MM.1S (cell line): ENCODE data around the gene SYCP1.

Experiments
- DNase-seq: peaks from one replicate; pipeline ENCODE4 v3.0.0-alpha.2; 2015
- H2AFZ ChIP-seq: fragments of 300-600 bp; sonication (generic); 2 replicates; pipeline ENCODE4 v1.6.0; 2016; ENCODE audit warnings: antibody characterized with exemption, low read length
- H3F3A ChIP-seq: fragments of 300-600 bp; sonication (generic); 2 replicates; pipeline ENCODE4 v1.6.1; 2016; ENCODE audit warnings: mild to moderate bottlenecking, antibody characterized with exemption, low read length, moderate library complexity, mixed read lengths; ENCODE audit not compliant: insufficient read depth
- H3K27ac ChIP-seq: fragments of 300-600 bp; sonication (generic); 2 replicates; pipeline ENCODE4 v1.5.1; 2016; ENCODE audit warnings: mild to moderate bottlenecking, low read length
- H3K27me3 ChIP-seq: fragments of 300-600 bp; sonication (generic); replicated peaks from 2 replicates; pipeline ENCODE4 v1.6.0; 2016; ENCODE audit warnings: low read length; ENCODE audit not compliant: insufficient read depth
- H3K36me3 ChIP-seq: fragments of 300-600 bp; sonication (generic); replicated peaks from 2 replicates; pipeline ENCODE4 v1.6.1; 2016; ENCODE audit warnings: mild to moderate bottlenecking, low read length, mixed read lengths; ENCODE audit not compliant: insufficient read depth
- H3K4me1 ChIP-seq: fragments of 300-600 bp; sonication (generic); 2 replicates; pipeline ENCODE4 v1.6.1; 2016; ENCODE audit warnings: low read length, mixed read lengths
- H3K4me2 ChIP-seq: fragments of 300-600 bp; sonication (generic); 2 replicates; pipeline ENCODE4 v1.6.0; 2016; ENCODE audit warnings: low read depth, low read length
- H3K4me3 ChIP-seq: fragments of 300-600 bp; sonication (generic); 2 replicates; pipeline ENCODE4 v1.5.1; 2016; ENCODE audit warnings: low read length, mixed read lengths
- H3K79me2 ChIP-seq: fragments of 300-600 bp; sonication (generic); 2 replicates; pipeline ENCODE4 v1.6.1; 2016; ENCODE audit warnings: mixed run types, low read length, mixed read lengths
- H3K9ac ChIP-seq: fragments of 300-600 bp; sonication (generic); 2 replicates; pipeline ENCODE4 v1.6.1; 2016; ENCODE audit warnings: low read length, mixed read lengths
- H3K9me2 ChIP-seq: fragments of 300-600 bp; sonication (generic); replicated peaks from 2 replicates; pipeline ENCODE4 v1.6.1; 2016; ENCODE audit warnings: mild to moderate bottlenecking, low read length, mixed read lengths; ENCODE audit not compliant: insufficient read depth
- H3K9me3 ChIP-seq: fragments of 300-600 bp; sonication (generic); replicated peaks from 2 replicates; pipeline ENCODE4 v1.6.1; 2016; ENCODE audit warnings: mild to moderate bottlenecking, low read length, mixed read lengths; ENCODE audit not compliant: insufficient read depth
- H4K20me1 ChIP-seq: fragments of 300-600 bp; sonication (generic); 2 replicates; pipeline ENCODE4 v1.6.1; 2016; ENCODE audit warnings: mild to moderate bottlenecking, low read length, moderate library complexity, mixed read lengths; ENCODE audit not compliant: insufficient read depth
- EZH2 ChIP-seq: fragments of 300-600 bp; sonication (generic); optimal IDR thresholded peaks from 2 replicates; pipeline ENCODE3; 2017; ENCODE audit warnings: low read depth, mild to moderate bottlenecking, antibody characterized with exemption, low read length, mixed read lengths
- EZH2phosphoT487 ChIP-seq: fragments of 300-600 bp; sonication (generic); IDR thresholded peaks from 2 replicates; pipeline ENCODE4 v1.6.1; 2018; ENCODE audit warnings: antibody characterized with exemption, low read length
- TF ChIP-seq, protein P1 (sequence below): fragments of 300-600 bp; sonication (generic); IDR thresholded peaks from 2 replicates; pipeline ENCODE4 v1.5.1; 2016; ENCODE audit warnings: antibody characterized with exemption, low read length, mixed read lengths

SYCP1 gene

DNA sequence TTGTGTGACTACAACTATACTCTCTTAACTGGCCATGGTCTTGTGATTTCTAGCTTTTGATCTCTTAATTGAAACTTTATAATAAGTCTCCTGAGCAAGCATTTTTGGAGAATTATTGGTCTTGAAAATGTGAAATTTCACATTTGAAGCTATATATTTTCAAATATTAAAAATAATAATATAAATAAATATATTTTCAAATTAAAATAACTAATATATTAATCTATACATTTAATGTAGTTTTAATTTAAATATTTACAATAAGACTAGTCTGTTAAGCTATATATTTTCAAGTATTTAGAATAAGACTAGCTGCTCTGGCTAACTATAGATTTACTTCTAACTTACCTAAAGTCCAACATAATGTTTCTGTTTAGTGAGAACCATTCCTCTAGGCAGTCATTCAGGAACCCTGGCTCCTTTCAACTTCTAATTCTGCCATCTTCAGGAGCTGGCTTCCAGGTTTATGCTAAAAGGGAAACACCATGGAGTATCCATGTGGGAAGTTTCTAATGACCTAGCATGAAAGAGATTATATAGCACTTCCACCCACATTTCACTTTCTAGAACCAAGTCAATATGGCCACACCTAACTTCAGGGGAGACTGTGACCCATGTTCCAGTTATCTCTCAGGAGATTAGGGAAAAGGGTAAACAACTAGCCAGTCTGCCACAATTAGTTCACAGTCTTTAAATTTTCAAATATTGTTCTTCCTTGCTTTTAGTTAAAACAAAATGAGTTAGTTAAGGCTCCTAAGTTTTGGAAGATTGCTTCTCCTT lies 143.0 kb downstream of the SYCP1 start:
- Histone ChIP-seq H3K9ac (no peak overlapping the region), H3K4me2 (no peak overlapping the region), H4K20me1 (no peaks in the 10 kb centered on the region), H3K27ac (no peak overlapping the region), H3K36me3 (no peaks in the 10 kb centered on the region), H3K9me2 (no peaks in the 10 kb centered on the region), H3K9me3 (no peaks in the 10 kb centered on the region), H3K79me2 (no peaks in the 10 kb centered on the region), H3K4me3 (no peak overlapping the region), H3K4me1 (no peaks in the 10 kb centered on the region), H2AFZ (no peak overlapping the region), H3K27me3 (no peaks in the 10 kb centered on the region), H3F3A (no peaks in the 10 kb centered on the region)
- no peak for TF ChIP-seq EZH2
- TF ChIP-seq, protein P1, sequence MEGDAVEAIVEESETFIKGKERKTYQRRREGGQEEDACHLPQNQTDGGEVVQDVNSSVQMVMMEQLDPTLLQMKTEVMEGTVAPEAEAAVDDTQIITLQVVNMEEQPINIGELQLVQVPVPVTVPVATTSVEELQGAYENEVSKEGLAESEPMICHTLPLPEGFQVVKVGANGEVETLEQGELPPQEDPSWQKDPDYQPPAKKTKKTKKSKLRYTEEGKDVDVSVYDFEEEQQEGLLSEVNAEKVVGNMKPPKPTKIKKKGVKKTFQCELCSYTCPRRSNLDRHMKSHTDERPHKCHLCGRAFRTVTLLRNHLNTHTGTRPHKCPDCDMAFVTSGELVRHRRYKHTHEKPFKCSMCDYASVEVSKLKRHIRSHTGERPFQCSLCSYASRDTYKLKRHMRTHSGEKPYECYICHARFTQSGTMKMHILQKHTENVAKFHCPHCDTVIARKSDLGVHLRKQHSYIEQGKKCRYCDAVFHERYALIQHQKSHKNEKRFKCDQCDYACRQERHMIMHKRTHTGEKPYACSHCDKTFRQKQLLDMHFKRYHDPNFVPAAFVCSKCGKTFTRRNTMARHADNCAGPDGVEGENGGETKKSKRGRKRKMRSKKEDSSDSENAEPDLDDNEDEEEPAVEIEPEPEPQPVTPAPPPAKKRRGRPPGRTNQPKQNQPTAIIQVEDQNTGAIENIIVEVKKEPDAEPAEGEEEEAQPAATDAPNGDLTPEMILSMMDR, result no peak
- no peak for TF ChIP-seq EZH2phosphoT487
- no peak for DNase-seq

DNA sequence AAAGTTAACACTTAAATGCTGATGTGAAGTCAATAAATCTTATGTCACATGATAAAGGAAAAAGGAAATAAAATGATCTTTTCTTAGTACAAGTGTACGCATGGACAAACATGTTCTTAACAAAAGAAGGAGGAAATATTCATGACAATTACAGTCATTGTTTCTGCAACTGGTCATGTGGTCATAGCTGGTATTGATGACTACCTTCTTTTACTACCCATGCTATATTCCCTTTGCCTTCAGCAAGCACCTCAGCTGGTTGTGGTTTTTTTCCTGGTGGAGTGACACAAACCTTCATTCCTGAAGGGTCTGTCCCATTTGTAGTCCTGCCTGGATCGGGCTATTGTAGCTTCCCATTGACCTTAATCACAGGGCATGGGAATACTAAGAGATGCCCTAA lies 151.5 kb downstream of the SYCP1 start:
- no peak overlapping the region for H3K9ac ChIP-seq
- no peak overlapping the region for H3K27ac ChIP-seq
- no peak overlapping the region for H2AFZ ChIP-seq
- no peak for DNase-seq
- no peaks in the 10 kb centered on the region for H3K27me3 ChIP-seq
- no peaks in the 10 kb centered on the region for H4K20me1 ChIP-seq
- no peak overlapping the region for H3K4me2 ChIP-seq
- no peaks in the 10 kb centered on the region for H3K9me2 ChIP-seq
- H3K79me2 ChIP-seq, result no peaks in the 10 kb centered on the region
- H3K9me3 ChIP-seq, result no peaks in the 10 kb centered on the region
- no peaks in the 10 kb centered on the region for H3K4me1 ChIP-seq
- H3K36me3 ChIP-seq, result no peaks in the 10 kb centered on the region
- H3F3A ChIP-seq, result no peaks in the 10 kb centered on the region
- no peak for TF ChIP-seq EZH2phosphoT487
- TF ChIP-seq, protein P1, result no peak
- TF ChIP-seq EZH2, result no peak
- H3K4me3 ChIP-seq, result no peak overlapping the region

DNA sequence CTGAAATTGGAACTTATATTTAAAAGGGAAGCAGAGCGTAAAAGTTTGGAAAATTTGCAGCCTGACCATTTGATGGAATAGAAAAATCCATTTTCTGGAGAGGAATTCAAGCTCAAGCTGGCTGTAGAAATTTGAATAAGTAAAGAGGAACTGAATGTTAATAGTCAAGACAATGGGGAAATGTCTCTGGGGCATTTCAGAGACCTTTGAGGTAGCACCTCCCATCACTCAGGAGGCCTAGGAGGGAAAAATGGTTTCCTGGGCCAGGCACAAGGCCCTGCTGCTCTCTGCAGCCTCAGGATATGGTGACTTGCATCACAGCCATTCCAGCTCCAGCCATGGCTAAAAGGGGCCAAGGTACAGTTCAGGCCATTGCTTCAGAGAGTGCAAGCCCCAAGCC lies 157.3 kb downstream of the SYCP1 start:
- Histone ChIP-seq H3K36me3 (no peaks in the 10 kb centered on the region), H3K9me2 (no peaks in the 10 kb centered on the region), H3K79me2 (no peaks in the 10 kb centered on the region), H3K27me3 (no peaks in the 10 kb centered on the region), H3K4me2 (no peak overlapping the region), H2AFZ (no peak overlapping the region), H3F3A (no peaks in the 10 kb centered on the region), H3K4me1 (no peaks in the 10 kb centered on the region), H4K20me1 (no peaks in the 10 kb centered on the region), H3K9me3 (no peaks in the 10 kb centered on the region), H3K27ac (no peak overlapping the region), H3K9ac (no peak overlapping the region), H3K4me3 (no peak overlapping the region)
- TF ChIP-seq EZH2phosphoT487 (no peak), EZH2 (no peak)
- TF ChIP-seq, protein P1, result no peak
- no peak for DNase-seq
